Chondrocyte (in vitro differentiated cells): ENCODE measurements around the gene DGKG. TPM values are rescaled to one million over a fixed set of nuclear protein-coding genes. Genes with fewer than 3 reads are reported as not detected.

Experiments used
- DNase-seq: peaks from one replicate; pipeline ENCODE4 v3.0.0; 2021; ENCODE audit warnings: mixed read lengths, low spot score
- H3K27ac Mint-ChIP-seq: one replicate; pipeline ENCODE4 v1.8.0; 2021; ENCODE audit warnings: mild to moderate bottlenecking, moderate library complexity, mixed read lengths; ENCODE audit not compliant: unreplicated experiment
- H3K27me3 Mint-ChIP-seq: 2 replicates; pipeline ENCODE4 v1.8.0; 2021; ENCODE audit warnings: low read depth, mixed read lengths
- H3K36me3 Mint-ChIP-seq: 2 replicates; pipeline ENCODE4 v1.8.0; 2021; ENCODE audit warnings: low read depth, mixed read lengths
- H3K4me1 Mint-ChIP-seq: 2 replicates; pipeline ENCODE4 v1.8.0; 2021; ENCODE audit warnings: low read depth, mild to moderate bottlenecking, mixed read lengths
- H3K4me3 Mint-ChIP-seq: one replicate; pipeline ENCODE4 v1.8.0; 2021; ENCODE audit warnings: mild to moderate bottlenecking, moderate library complexity, mixed read lengths; ENCODE audit not compliant: unreplicated experiment
- H3K9me3 Mint-ChIP-seq: 2 replicates; pipeline ENCODE4 v1.8.0; 2021; ENCODE audit warnings: low read depth, mixed read lengths
- total RNA-seq: library from RNA; stranded (reverse); gene quantifications from 3 replicates; pipeline ENCODE4 v1.2.1, GENCODE V29; 2021
- TF ChIP-seq, protein P1 (sequence below): fragments of 200-600 bp; sonication (generic); IDR thresholded peaks from 2 replicates; pipeline ENCODE4 v1.5.0; 2021; ENCODE audit warnings: antibody characterized with exemption, mild to moderate bottlenecking, moderate library complexity

Gene DGKG
- total RNA-seq, 1 donor from 2014 or later = 1.6 TPM

GRCh38 chr3:186383026-186383993, 21.3 kb upstream of the DGKG start:
- H3K27me3 Mint-ChIP-seq = peaks cover 33% of the 10 kb centered on the region
- no peak overlapping the region for H3K4me3 Mint-ChIP-seq
- no peaks in the 10 kb centered on the region for H3K4me1 Mint-ChIP-seq
- H3K9me3 Mint-ChIP-seq = peaks cover 4% of the 10 kb centered on the region
- TF ChIP-seq, protein P1, sequence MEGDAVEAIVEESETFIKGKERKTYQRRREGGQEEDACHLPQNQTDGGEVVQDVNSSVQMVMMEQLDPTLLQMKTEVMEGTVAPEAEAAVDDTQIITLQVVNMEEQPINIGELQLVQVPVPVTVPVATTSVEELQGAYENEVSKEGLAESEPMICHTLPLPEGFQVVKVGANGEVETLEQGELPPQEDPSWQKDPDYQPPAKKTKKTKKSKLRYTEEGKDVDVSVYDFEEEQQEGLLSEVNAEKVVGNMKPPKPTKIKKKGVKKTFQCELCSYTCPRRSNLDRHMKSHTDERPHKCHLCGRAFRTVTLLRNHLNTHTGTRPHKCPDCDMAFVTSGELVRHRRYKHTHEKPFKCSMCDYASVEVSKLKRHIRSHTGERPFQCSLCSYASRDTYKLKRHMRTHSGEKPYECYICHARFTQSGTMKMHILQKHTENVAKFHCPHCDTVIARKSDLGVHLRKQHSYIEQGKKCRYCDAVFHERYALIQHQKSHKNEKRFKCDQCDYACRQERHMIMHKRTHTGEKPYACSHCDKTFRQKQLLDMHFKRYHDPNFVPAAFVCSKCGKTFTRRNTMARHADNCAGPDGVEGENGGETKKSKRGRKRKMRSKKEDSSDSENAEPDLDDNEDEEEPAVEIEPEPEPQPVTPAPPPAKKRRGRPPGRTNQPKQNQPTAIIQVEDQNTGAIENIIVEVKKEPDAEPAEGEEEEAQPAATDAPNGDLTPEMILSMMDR = no peak
- DNase-seq = no peak
- peaks cover 3% of the 10 kb centered on the region for H3K36me3 Mint-ChIP-seq
- H3K27ac Mint-ChIP-seq = no peak overlapping the region

- no peak for DNase-seq
- H3K9me3 Mint-ChIP-seq = peaks cover 5% of the 10 kb centered on the region
- no peak overlapping the region for H3K4me3 Mint-ChIP-seq
- H3K27me3 Mint-ChIP-seq = peaks cover 35% of the 10 kb centered on the region
- TF ChIP-seq, protein P1 = no peak
- H3K36me3 Mint-ChIP-seq = peaks cover 3% of the 10 kb centered on the region
- H3K27ac Mint-ChIP-seq = no peak overlapping the region
- no peaks in the 10 kb centered on the region for H3K4me1 Mint-ChIP-seq
These were observed 20.3 kb upstream of the DGKG start for GRCh38 chr3:186382217-186382885.

- Mint-ChIP-seq H3K36me3 (peaks cover 3% of the 10 kb centered on the region), H3K27ac (no peak overlapping the region), H3K27me3 (peaks cover 42% of the 10 kb centered on the region)
These were observed 19.6 kb upstream of the DGKG start for GRCh38 chr3:186381424-186382216.

GRCh38 chr3:186380622-186381380, 18.8 kb upstream of the DGKG start:
- Mint-ChIP-seq H3K36me3 (peaks cover 3% of the 10 kb centered on the region), H3K27ac (no peak overlapping the region), H3K9me3 (peaks cover 5% of the 10 kb centered on the region), H3K4me3 (no peak overlapping the region), H3K27me3 (peaks cover 48% of the 10 kb centered on the region), H3K4me1 (no peaks in the 10 kb centered on the region)
- TF ChIP-seq, protein P1 = no peak
- DNase-seq = no peak

More at GRCh38 chr3:186381424-186382216, 19.6 kb upstream of the DGKG start:
- no peak for DNase-seq
- Mint-ChIP-seq H3K9me3 (peaks cover 5% of the 10 kb centered on the region), H3K4me1 (no peaks in the 10 kb centered on the region), H3K4me3 (no peak overlapping the region)
- TF ChIP-seq, protein P1 = no peak
